ENCODE results near the gene CASKIN1. TPM values are rescaled to one million over a fixed set of nuclear protein-coding genes. Genes with fewer than 3 reads are reported as not detected.
"Not testable (repeated sequence)": the region's sequence is repeated elsewhere in the genome, so short reads cannot be mapped to it uniquely, and the experiment has no call there.

The CASKIN1 gene
- total RNA-seq, 1 donor from 2014 or later: 1.6 TPM

DNA sequence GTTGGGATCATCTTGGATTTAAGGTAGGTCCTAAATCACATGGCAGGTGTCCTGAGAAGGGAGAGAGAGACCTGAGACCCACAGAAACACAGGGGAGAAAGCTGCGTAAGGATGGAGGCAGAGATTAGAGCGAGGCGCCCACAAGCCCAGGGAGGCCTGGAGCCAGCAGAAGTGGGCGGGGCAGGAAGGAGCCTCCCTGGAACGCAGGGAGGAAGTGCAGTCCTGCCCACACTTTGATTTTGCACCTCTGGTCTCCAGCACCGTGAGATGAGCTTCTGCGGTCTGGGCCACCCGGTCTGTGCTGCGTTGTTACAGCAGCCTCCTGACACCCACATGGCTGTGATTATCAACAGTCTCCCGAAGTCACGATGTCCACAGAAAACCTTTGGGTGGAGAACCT is 46.2 kb upstream of the CASKIN1 start:
- DNase-seq (ENCODE audit: low spot score): no peak
- Histone ChIP-seq H3K9me3 (ENCODE audit: low read depth) (no peaks in the 10 kb centered on the region), H3K27ac (no peak overlapping the region), H3K9ac (no peak overlapping the region), H3F3A (ENCODE audit: low read depth) (peaks cover 21% of the 10 kb centered on the region), H3K4me1 (peaks cover 10% of the 10 kb centered on the region), H3K27me3 (peaks cover 10% of the 10 kb centered on the region), H4K20me1 (ENCODE audit: low read depth) (peaks cover 27% of the 10 kb centered on the region), H3K36me3 (no peaks in the 10 kb centered on the region), H3K4me3 (no peak overlapping the region), H2AFZ (replicated peaks) (no peak overlapping the region), H3K79me2 (ENCODE audit: low read depth) (peaks cover 7% of the 10 kb centered on the region), H3K4me2 (no peak overlapping the region)
- TF ChIP-seq EZH2phosphoT487 (IDR thresholded peaks at IDR 0.05): no peak
- no peak for TF ChIP-seq CTCF (IDR thresholded peaks at IDR 0.05)
- no peak for TF ChIP-seq EZH2 (IDR thresholded peaks at IDR 0.05)
- H3K4me3 Mint-ChIP-seq: no peak overlapping the region
- H3K27ac Mint-ChIP-seq: no peak overlapping the region
- peaks cover 8% of the 10 kb centered on the region for H3K27me3 Mint-ChIP-seq (ENCODE audit: insufficient read depth, low read depth)
- no peaks in the 10 kb centered on the region for H3K4me1 Mint-ChIP-seq
- H3K36me3 Mint-ChIP-seq: peaks cover 9% of the 10 kb centered on the region
- no peaks in the 10 kb centered on the region for H3K9me3 Mint-ChIP-seq

GRCh38 chr16:2240331-2240730 is 43.9 kb upstream of the CASKIN1 start:
- not testable (repeated sequence) for H3K4me3 Mint-ChIP-seq; H3K9ac ChIP-seq; H3K79me2 ChIP-seq (ENCODE audit: low read depth); H3K4me1 Mint-ChIP-seq; H3K36me3 Mint-ChIP-seq; H3K36me3 ChIP-seq; H2AFZ ChIP-seq (replicated peaks); H3K27ac Mint-ChIP-seq; H3K4me2 ChIP-seq; H3K27ac ChIP-seq; H3K9me3 ChIP-seq (ENCODE audit: low read depth); H3K9me3 Mint-ChIP-seq; DNase-seq (ENCODE audit: low spot score); H3K4me3 ChIP-seq
- peaks cover 11% of the 10 kb centered on the region for H3K27me3 Mint-ChIP-seq (ENCODE audit: insufficient read depth, low read depth)
- H3F3A ChIP-seq (ENCODE audit: low read depth): peaks cover 41% of the 10 kb centered on the region
- peaks cover 26% of the 10 kb centered on the region for H3K4me1 ChIP-seq
- peaks cover 31% of the 10 kb centered on the region for H3K27me3 ChIP-seq
- peaks cover 50% of the 10 kb centered on the region for H4K20me1 ChIP-seq (ENCODE audit: low read depth)

DNA sequence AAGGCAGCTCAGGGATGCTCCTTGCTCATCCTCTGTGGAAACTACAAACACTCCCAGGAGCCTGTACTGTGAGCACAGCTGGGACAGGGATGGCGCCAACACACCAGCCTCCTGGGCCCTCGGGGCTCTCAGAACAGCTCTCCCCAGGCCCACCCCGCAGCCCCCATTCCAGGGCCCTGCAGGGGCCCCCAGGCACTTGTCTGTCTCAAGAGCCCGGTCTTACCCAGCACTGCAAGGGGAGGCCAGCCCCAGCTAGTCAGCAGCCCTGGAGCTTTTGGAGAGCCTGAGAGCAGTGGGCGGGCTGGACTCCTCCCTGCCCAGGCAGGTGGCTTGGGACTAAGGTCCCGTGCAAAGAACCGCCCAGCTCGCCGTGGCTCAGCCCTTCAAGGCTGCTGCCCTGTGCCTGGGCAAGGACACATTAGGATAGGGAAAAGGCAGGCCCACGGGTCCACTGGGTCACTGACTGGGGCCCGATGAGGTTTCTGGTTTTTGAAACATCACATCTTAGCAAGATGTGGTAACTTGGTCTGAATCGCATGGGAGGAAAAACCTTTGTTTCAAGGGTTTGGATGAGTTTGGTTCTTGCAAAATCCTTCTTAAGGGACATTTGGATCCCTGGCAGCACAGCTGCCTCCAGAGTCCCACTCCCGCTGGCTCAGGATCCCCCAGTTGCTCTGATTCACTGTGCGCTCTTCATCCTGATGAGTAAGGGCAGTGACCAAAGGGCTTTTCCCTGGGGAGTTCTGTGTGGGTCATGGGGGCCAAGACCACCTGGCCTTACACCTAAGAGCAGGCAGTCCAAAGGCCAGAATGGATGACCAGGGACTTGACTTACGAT is 42.7 kb upstream of the CASKIN1 start:
- H3K36me3 ChIP-seq: no peaks in the 10 kb centered on the region
- TF ChIP-seq EZH2 (IDR thresholded peaks at IDR 0.05) (no peak), EZH2phosphoT487 (IDR thresholded peaks at IDR 0.05) (no peak), CTCF (IDR thresholded peaks at IDR 0.05) (no peak)
- peaks cover 26% of the 10 kb centered on the region for H3K4me1 ChIP-seq
- H3K9me3 ChIP-seq (ENCODE audit: low read depth): no peaks in the 10 kb centered on the region
- Mint-ChIP-seq H3K27me3 (ENCODE audit: insufficient read depth, low read depth) (peaks cover 11% of the 10 kb centered on the region), H3K9me3 (no peaks in the 10 kb centered on the region), H3K4me1 (no peaks in the 10 kb centered on the region), H3K36me3 (peaks cover 9% of the 10 kb centered on the region), H3K27ac (peak overlapping the region; percentile 63), H3K4me3 (no peak overlapping the region)
- H3K27ac ChIP-seq: no peak overlapping the region
- no peak overlapping the region for H3K4me2 ChIP-seq
- no peaks in the 10 kb centered on the region for H3K79me2 ChIP-seq (ENCODE audit: low read depth)
- H3F3A ChIP-seq (ENCODE audit: low read depth): peaks cover 41% of the 10 kb centered on the region
- DNase-seq (ENCODE audit: low spot score): peak; percentile 51
- H3K4me3 ChIP-seq: no peak overlapping the region
- H4K20me1 ChIP-seq (ENCODE audit: low read depth): peaks cover 49% of the 10 kb centered on the region
- H2AFZ ChIP-seq (replicated peaks): no peak overlapping the region
- H3K27me3 ChIP-seq: peaks cover 31% of the 10 kb centered on the region
- no peak overlapping the region for H3K9ac ChIP-seq

- Mint-ChIP-seq H3K4me1 (no peaks in the 10 kb centered on the region), H3K4me3 (no peak overlapping the region), H3K36me3 (peaks cover 9% of the 10 kb centered on the region), H3K27ac (no peak overlapping the region), H3K9me3 (no peaks in the 10 kb centered on the region), H3K27me3 (ENCODE audit: insufficient read depth, low read depth) (peaks cover 11% of the 10 kb centered on the region)
- TF ChIP-seq EZH2phosphoT487 (IDR thresholded peaks at IDR 0.05): no peak
- TF ChIP-seq EZH2 (IDR thresholded peaks at IDR 0.05): no peak
- TF ChIP-seq CTCF (IDR thresholded peaks at IDR 0.05): no peak
- no peaks in the 10 kb centered on the region for H3K9me3 ChIP-seq (ENCODE audit: low read depth)
- peaks cover 49% of the 10 kb centered on the region for H4K20me1 ChIP-seq (ENCODE audit: low read depth)
- H3F3A ChIP-seq (ENCODE audit: low read depth): peaks cover 41% of the 10 kb centered on the region
- no peak overlapping the region for H3K9ac ChIP-seq
- H3K4me1 ChIP-seq: peaks cover 26% of the 10 kb centered on the region
- DNase-seq (ENCODE audit: low spot score): no peak
- peaks cover 31% of the 10 kb centered on the region for H3K27me3 ChIP-seq
- no peak overlapping the region for H3K4me3 ChIP-seq
- no peaks in the 10 kb centered on the region for H3K79me2 ChIP-seq (ENCODE audit: low read depth)
- no peaks in the 10 kb centered on the region for H3K36me3 ChIP-seq
- no peak overlapping the region for H3K27ac ChIP-seq
- H3K4me2 ChIP-seq: no peak overlapping the region
- no peak overlapping the region for H2AFZ ChIP-seq (replicated peaks)
Measured at GRCh38 chr16:2238150-2238837, 41.9 kb upstream of the CASKIN1 start.

Data from neural progenitor cell (in vitro differentiated cells).